Right hindlimb (tissue), 1 donor: Measurements from ENCODE around the gene ZNF516.
"Not testable (repeated sequence)": the region's sequence is repeated elsewhere in the genome, so short reads cannot be mapped to it uniquely, and the experiment has no call there.

Experiments used
- DNase-seq: peaks from one replicate; pipeline ENCODE4 v3.0.0-alpha.2; 2018

ZNF516 gene, protein sequence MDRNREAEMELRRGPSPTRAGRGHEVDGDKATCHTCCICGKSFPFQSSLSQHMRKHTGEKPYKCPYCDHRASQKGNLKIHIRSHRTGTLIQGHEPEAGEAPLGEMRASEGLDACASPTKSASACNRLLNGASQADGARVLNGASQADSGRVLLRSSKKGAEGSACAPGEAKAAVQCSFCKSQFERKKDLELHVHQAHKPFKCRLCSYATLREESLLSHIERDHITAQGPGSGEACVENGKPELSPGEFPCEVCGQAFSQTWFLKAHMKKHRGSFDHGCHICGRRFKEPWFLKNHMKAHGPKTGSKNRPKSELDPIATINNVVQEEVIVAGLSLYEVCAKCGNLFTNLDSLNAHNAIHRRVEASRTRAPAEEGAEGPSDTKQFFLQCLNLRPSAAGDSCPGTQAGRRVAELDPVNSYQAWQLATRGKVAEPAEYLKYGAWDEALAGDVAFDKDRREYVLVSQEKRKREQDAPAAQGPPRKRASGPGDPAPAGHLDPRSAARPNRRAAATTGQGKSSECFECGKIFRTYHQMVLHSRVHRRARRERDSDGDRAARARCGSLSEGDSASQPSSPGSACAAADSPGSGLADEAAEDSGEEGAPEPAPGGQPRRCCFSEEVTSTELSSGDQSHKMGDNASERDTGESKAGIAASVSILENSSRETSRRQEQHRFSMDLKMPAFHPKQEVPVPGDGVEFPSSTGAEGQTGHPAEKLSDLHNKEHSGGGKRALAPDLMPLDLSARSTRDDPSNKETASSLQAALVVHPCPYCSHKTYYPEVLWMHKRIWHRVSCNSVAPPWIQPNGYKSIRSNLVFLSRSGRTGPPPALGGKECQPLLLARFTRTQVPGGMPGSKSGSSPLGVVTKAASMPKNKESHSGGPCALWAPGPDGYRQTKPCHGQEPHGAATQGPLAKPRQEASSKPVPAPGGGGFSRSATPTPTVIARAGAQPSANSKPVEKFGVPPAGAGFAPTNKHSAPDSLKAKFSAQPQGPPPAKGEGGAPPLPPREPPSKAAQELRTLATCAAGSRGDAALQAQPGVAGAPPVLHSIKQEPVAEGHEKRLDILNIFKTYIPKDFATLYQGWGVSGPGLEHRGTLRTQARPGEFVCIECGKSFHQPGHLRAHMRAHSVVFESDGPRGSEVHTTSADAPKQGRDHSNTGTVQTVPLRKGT

GRCh38 chr18:76495006-76495370 lies at the start of gene ZNF516:
Gene ZNF516 (minus strand): TSS chr18:76495242. CDS start chr18:76443054, 52,188 bp downstream.
- no peak for DNase-seq

- DNase-seq = peak; percentile 63
Measured at GRCh38 chr18:76538846-76539245, 43.8 kb upstream of the ZNF516 start.

- no peak for DNase-seq
Measured at GRCh38 chr18:76537621-76538020, 42.6 kb upstream of the ZNF516 start.

GRCh38 chr18:76536593-76536992 lies 41.6 kb upstream of the ZNF516 start:
- not testable (repeated sequence) for DNase-seq

- no peak for DNase-seq
Measured at GRCh38 chr18:76532875-76533274, 37.8 kb upstream of the ZNF516 start.

DNA sequence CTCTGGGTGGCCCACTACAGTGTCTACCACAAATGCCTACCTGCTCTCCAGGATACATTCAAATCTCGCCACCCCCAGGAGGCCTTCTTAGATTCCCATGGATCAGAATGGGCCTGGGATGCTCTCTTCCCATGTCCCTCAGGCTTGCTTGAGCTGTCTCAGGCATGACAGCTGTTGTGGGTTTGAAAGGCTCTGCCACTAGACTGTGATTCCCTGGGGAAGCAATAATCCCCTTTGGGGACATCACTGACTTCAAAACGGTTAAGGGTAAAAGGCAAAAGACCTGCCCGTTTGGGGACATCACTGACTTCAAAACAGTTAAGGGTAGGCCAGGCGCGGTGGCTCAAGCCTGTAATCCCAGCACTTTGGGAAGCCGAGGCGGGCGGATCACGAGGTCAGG lies 35.8 kb upstream of the ZNF516 start:
- no peak for DNase-seq

- DNase-seq = no peak
Measured at GRCh38 chr18:76530391-76530790, 35.3 kb upstream of the ZNF516 start.

GRCh38 chr18:76529433-76529811 lies 34.4 kb upstream of the ZNF516 start:
- no peak for DNase-seq

- DNase-seq = peak; percentile 82
Measured at GRCh38 chr18:76528477-76529432, 33.7 kb upstream of the ZNF516 start.

DNA sequence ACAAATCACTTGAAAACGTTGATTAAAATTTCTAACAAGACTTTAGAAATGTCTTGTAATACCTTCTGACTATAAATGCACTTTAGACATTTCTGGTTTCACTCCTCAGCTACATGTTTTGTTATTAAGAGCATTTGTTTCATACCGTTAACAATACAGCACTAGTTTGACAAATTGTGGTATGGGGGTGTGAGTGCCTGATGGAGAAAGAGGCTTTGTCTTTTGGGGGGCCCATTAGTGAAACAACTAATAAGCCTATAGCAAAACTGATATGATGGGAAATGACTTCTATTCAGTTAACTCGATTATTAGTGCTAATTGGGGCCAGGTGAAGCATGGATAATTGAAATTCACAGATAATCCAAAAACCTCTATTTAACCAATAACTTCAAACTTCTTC lies 30.9 kb upstream of the ZNF516 start:
- DNase-seq = no peak

DNA sequence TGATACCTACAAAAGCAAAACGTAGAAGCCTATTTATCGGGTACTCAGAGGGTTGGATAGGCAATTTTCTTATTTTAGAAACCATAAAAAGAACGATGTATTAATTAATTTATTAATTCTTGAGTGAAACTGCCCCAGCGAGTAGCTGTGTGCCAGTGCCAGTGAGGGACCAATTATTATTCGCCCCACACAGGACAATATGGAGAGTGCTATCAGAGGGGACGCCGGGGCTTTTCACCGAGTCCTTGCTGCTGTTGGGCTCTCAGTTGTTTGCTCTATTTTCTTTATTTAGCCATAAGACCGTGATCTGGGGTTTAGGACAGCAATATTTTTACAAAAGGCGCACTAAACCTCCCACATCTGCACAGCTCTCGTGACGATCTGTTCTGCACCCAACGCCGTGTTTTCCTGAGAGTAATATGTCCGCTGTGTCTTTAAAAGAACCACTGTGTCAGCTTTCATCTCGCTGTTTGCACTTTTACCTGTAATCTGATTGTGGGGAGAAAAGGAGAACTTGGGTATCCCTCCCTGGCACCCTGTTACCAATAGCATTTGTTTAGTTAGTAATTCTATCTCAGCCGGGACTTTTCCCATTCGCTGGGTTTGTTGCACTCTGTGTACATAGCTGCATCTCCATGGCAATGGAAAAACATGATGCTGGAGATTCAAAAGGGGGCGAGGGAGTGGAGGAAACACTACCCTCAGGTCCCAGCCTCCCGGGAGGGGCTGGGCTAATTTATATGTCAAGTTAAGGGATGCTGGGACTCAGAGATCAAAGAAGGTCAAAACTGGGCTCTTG lies 30.1 kb upstream of the ZNF516 start:
- DNase-seq = peak; percentile 86

DNA sequence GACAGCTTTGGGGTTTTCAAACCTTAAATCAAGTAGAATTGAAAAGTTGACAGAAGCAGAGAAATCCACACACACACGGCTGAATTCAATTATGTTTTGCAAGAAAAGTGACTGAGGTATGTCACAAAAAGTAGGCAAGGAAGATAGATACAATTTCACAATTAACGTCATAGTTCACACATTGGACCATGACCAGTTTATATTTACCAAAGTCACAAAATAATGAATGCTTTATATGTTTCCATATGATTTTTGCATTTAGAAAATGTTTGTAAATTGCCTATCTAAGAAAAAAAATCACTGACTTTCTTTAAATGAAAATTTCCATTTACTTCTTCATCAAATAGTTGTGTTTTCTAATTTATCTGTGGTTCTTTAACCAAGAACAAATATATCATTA lies 29.4 kb upstream of the ZNF516 start:
- DNase-seq = no peak

- DNase-seq = no peak
Measured at GRCh38 chr18:76522551-76522950, 27.5 kb upstream of the ZNF516 start.

DNA sequence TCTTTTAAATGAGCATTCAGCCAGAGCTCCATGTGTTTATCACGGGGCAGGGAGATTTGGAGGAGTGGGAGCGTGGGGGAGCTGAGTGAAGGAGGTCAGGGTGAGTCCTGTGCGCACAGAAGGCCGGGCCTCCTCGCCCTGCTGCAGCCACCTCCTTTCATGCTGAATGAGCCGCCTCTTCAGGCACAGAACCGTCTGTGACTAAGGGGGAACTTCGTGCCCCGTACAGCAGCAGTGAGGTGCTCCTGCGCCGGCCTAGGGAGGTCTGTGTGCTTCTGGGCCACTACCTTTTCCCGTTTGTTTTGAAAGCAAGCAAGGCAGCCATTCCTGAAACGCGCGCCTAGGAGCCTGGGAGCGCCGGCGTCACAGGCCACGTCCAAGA lies 27.1 kb upstream of the ZNF516 start:
- DNase-seq = no peak

- DNase-seq = no peak
Measured at GRCh38 chr18:76521417-76522121, 26.5 kb upstream of the ZNF516 start.

- DNase-seq = peak; percentile 54
Measured at GRCh38 chr18:76518860-76519538, 24.0 kb upstream of the ZNF516 start.

DNA sequence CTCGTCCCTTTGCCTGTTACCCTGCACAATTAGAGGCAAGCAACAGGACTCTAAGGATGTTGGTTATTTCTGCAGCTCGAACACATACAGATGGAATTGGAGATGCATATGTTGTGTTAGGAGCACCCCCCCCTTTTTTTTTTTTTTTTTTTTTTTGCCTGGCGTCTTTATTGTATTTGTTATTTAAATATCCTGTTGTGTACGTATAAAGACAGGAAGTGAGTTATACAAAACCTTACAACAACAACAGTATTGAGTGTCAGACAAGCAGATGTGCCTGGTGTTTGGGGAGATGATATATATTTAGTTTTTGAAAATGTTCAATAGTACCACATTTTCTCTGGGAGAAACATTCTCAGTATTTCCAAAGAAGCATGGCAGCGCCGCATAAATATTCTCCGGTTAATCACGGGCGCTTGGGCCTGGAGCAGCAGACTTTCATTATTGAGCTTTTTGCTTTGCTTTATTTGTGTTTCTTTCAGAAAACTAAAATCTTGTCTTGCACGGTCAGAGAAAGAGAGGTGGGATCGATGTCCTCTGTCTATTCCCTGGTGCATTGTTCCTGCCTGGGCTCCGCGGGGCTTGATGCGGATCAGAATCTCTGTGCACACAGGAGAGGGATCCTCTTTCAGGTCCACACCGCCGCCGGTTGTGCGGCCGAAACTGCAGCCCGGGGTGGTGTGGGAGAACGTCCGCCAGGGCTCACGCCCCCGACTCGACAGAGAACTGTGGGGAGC lies 23.2 kb upstream of the ZNF516 start:
- DNase-seq = peak; percentile 77

GRCh38 chr18:76515576-76515975 lies 20.5 kb upstream of the ZNF516 start:
- no peak for DNase-seq

- no peak for DNase-seq
Measured at GRCh38 chr18:76514573-76514972, 19.5 kb upstream of the ZNF516 start.
